BLaER1 treated with 17β-estradiol and CSF1 and Interleukin-3, amounts not matched to agents 10 nM and 100 nM (cell line): ENCODE data around the gene LIPT2.

Source experiments
- H3K27ac ChIP-seq, 11 experiments: shearing (Covaris generic); formaldehyde crosslinking; 2 replicates each; pipeline ENCODE4 v1.8.1; 2022
- H3K27me3 ChIP-seq, 11 experiments: shearing (Covaris generic); formaldehyde crosslinking; 2 replicates each; pipeline ENCODE4 v1.8.1; 2022
- H3K36me3 ChIP-seq, 11 experiments: shearing (Covaris generic); formaldehyde crosslinking; 2 replicates each; pipeline ENCODE4 v1.8.1; 2022
- H3K4me1 ChIP-seq, 10 experiments: shearing (Covaris generic); formaldehyde crosslinking; 2 replicates each; pipeline ENCODE4 v1.8.1; 2022
- H3K4me2 ChIP-seq, 11 experiments: shearing (Covaris generic); formaldehyde crosslinking; 2 replicates each; pipeline ENCODE4 v1.8.1; 2022
- H3K4me3 ChIP-seq, 10 experiments: shearing (Covaris generic); formaldehyde crosslinking; 2 replicates each; pipeline ENCODE4 v1.8.1; 2022
- H3K9ac ChIP-seq, 11 experiments: shearing (Covaris generic); formaldehyde crosslinking; 2 replicates each; pipeline ENCODE4 v1.8.1; 2022
- H3K9me3 ChIP-seq, 11 experiments: shearing (Covaris generic); formaldehyde crosslinking; replicated peaks in 1 of 11; 2 replicates each; pipeline ENCODE4 v1.8.1; 2022
- H4K20me1 ChIP-seq, 11 experiments: shearing (Covaris generic); formaldehyde crosslinking; 2 replicates each; pipeline ENCODE4 v1.8.1; 2022
- Cebpa-rat ChIP-seq, 11 experiments: shearing (Covaris generic); IDR thresholded peaks; 2 replicates each; pipeline ENCODE4 v1.8.1; 2022

Gene LIPT2

GRCh38 chr11:74471037-74471436 is 22.5 kb downstream of the LIPT2 start:
- Histone ChIP-seq H3K4me2 (peak overlapping the region in 4 of 11 experiments; percentile 40 to 68 (median 62); a peak in 2 of 22 replicates), H3K4me3 (no peak overlapping the region), H4K20me1 (no peaks in the 10 kb centered on the region), H3K9ac (no peak overlapping the region), H3K4me1 (peaks cover 8 to 58% (median 29%) of the 10 kb centered on the region in 10 experiments), H3K27me3 (no peaks in the 10 kb centered on the region), H3K27ac (no peak overlapping the region), H3K36me3 (no peaks in the 10 kb centered on the region), H3K9me3 (no peaks in the 10 kb centered on the region)
- TF ChIP-seq Cebpa-rat (IDR thresholded peaks at IDR 0.05), result no peak

DNA sequence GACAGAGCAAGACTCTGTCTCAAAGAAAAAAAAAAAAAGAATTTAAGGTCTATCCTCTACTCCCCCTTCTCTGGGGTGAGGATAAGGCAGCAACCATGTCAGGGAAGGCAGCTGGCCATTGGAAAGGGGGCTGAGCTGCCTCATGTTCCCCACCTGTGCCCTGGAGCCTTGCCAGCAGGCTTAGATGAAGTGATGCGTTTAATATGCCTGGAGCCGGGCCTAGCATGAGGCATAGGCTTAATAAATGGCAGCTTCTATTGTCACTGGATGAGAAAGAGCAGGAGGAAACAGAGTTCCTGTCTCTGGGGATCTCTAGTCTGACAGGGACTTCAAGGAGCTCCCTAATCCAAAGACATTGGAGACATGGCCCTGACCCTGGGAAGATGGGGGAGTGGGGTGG is 23.0 kb downstream of the LIPT2 start:
- H3K9ac ChIP-seq, result no peak overlapping the region
- H3K27me3 ChIP-seq, result no peaks in the 10 kb centered on the region
- no peak for TF ChIP-seq Cebpa-rat (IDR thresholded peaks at IDR 0.05)
- no peak overlapping the region for H3K4me3 ChIP-seq
- no peaks in the 10 kb centered on the region for H3K36me3 ChIP-seq
- H3K27ac ChIP-seq, result no peak overlapping the region
- H3K4me2 ChIP-seq, result peak overlapping the region in 1 of 11 experiments; percentile 7; a peak in 2 of 22 replicates
- H4K20me1 ChIP-seq, result no peaks in the 10 kb centered on the region
- H3K4me1 ChIP-seq, result peaks cover 8 to 55% (median 29%) of the 10 kb centered on the region in 10 experiments
- H3K9me3 ChIP-seq, result no peaks in the 10 kb centered on the region

DNA sequence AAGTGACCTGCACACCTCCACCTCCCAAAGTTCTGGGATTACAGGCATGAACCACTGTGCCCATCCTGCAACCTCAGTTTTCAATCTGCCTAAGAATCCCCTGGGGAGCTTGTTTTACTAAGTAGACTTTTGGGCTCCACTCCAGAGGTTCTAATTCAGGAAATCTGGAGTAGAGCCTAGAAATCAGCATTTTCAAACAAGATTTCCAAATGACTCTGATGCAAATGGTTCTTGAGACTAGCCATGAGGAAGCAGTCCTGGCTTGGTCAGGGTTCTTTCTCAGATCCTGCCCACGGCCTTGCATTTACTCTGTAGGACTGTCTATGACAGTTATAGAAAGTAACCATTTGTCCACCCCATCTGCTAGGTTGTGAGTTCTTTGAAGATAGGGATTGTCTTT is 24.6 kb downstream of the LIPT2 start:
- Histone ChIP-seq H3K9me3 (no peaks in the 10 kb centered on the region), H3K27ac (no peak overlapping the region), H3K4me1 (peaks cover 8 to 58% (median 24%) of the 10 kb centered on the region in 10 experiments), H3K4me2 (peak overlapping the region in 10 of 11 experiments; percentile 21 to 64 (median 38); a peak in 17 of 22 replicates), H3K27me3 (no peaks in the 10 kb centered on the region), H3K9ac (no peak overlapping the region), H3K4me3 (no peak overlapping the region), H3K36me3 (no peaks in the 10 kb centered on the region), H4K20me1 (no peaks in the 10 kb centered on the region)
- no peak for TF ChIP-seq Cebpa-rat (IDR thresholded peaks at IDR 0.05)

DNA sequence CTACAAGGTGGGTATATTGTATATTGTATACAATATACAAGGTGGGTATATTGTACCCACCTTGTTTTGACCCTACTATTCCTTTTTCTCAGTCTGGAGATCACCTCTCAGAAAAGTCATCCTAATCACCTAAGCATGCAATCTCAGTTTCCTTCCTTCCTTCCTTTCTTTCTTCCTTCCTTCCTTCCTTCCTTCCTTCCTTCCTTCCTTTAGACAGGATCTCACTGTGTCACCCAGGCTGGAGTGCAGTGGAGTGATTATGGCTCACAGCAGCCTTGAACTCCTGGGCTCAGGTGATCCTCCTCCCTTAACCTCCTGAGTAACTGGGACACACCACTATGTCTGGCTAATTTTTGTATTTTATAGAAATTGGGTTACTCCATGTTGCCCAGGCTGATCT is 25.0 kb downstream of the LIPT2 start:
- Histone ChIP-seq H3K9ac (no peak overlapping the region), H4K20me1 (no peaks in the 10 kb centered on the region), H3K4me2 (peak overlapping the region in 10 of 11 experiments; percentile 21 to 64 (median 38); a peak in 18 of 22 replicates), H3K4me3 (no peak overlapping the region), H3K4me1 (peaks cover 8 to 58% (median 22%) of the 10 kb centered on the region in 10 experiments), H3K9me3 (no peaks in the 10 kb centered on the region), H3K36me3 (no peaks in the 10 kb centered on the region), H3K27ac (no peak overlapping the region), H3K27me3 (no peaks in the 10 kb centered on the region)
- no peak for TF ChIP-seq Cebpa-rat (IDR thresholded peaks at IDR 0.05)

DNA sequence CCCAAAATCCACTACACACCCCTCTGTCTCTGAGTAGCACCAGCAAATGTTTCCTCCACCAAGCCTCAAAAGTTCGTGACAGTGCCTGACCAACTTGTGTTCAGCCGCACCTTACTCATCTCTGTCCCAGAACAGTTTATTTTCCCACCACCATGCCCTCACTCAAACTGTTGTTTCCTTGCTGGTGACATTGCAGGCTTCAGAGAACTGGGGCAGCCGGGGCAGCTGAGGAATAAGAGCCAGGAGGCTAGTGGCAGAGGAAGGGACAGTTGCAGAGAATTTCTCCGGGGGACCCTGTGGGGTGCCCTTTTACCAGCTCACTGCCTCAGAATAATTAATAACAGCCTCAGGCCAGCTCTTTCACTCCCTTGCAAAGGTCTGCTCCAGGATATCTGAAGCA is 25.5 kb downstream of the LIPT2 start:
- no peaks in the 10 kb centered on the region for H3K36me3 ChIP-seq

GRCh38 chr11:74466916-74467885 is 26.3 kb downstream of the LIPT2 start, which contains the start of gene KCNE3:
Gene KCNE3, minus strand, starts transcription at chr11:74467549. Its CDS starts 9,986 bp downstream, at chr11:74457563.
- H3K4me3 ChIP-seq, result no peak within 1 kb of the TSS
- no peak within 1 kb of the TSS for H3K9ac ChIP-seq
- no peaks in the 10 kb centered on the region for H4K20me1 ChIP-seq
- H3K36me3 ChIP-seq, result no peaks in the 10 kb centered on the region
- no peak for TF ChIP-seq Cebpa-rat (IDR thresholded peaks at IDR 0.05)
- H3K4me1 ChIP-seq, result peaks cover 8 to 58% (median 30%) of the 10 kb centered on the region in 10 experiments
- H3K27ac ChIP-seq, result no peak within 1 kb of the TSS
- peak within 1 kb of the TSS in 6 of 11 experiments; percentile 32 to 64 (median 36); a peak in 10 of 22 replicates for H3K4me2 ChIP-seq
- no peaks in the 10 kb centered on the region for H3K27me3 ChIP-seq
- no peaks in the 10 kb centered on the region for H3K9me3 ChIP-seq

More for the DNA sequence above, 25.5 kb downstream of the LIPT2 start:
- TF ChIP-seq Cebpa-rat (IDR thresholded peaks at IDR 0.05), result no peak
- H3K9ac ChIP-seq, result no peak overlapping the region
- H3K4me3 ChIP-seq, result no peak overlapping the region
- no peak overlapping the region for H3K27ac ChIP-seq
- H3K27me3 ChIP-seq, result no peaks in the 10 kb centered on the region
- H4K20me1 ChIP-seq, result no peaks in the 10 kb centered on the region
- no peaks in the 10 kb centered on the region for H3K9me3 ChIP-seq
- H3K4me2 ChIP-seq, result peak overlapping the region in 6 of 11 experiments; percentile 32 to 64 (median 36); a peak in 8 of 22 replicates
- peaks cover 8 to 58% (median 23%) of the 10 kb centered on the region in 10 experiments for H3K4me1 ChIP-seq

GRCh38 chr11:74465291-74465708 is 28.2 kb downstream of the LIPT2 start:
- H3K4me3 ChIP-seq, result no peak overlapping the region
- TF ChIP-seq Cebpa-rat (IDR thresholded peaks at IDR 0.05), result no peak
- H3K4me2 ChIP-seq, result no peak overlapping the region
- no peaks in the 10 kb centered on the region for H3K9me3 ChIP-seq
- H3K4me1 ChIP-seq, result peaks cover 11 to 61% (median 43%) of the 10 kb centered on the region in 10 experiments
- no peaks in the 10 kb centered on the region for H3K27me3 ChIP-seq
- no peak overlapping the region for H3K27ac ChIP-seq
- H3K36me3 ChIP-seq, result no peaks in the 10 kb centered on the region
- H3K9ac ChIP-seq, result no peak overlapping the region
- no peaks in the 10 kb centered on the region for H4K20me1 ChIP-seq

- H3K4me2 ChIP-seq, result peak overlapping the region in 2 of 11 experiments; percentile 6 to 90; a peak in 2 of 22 replicates
- H3K9me3 ChIP-seq, result no peaks in the 10 kb centered on the region
- no peak overlapping the region for H3K4me3 ChIP-seq
- no peak overlapping the region for H3K27ac ChIP-seq
- no peak overlapping the region for H3K9ac ChIP-seq
- no peak for TF ChIP-seq Cebpa-rat (IDR thresholded peaks at IDR 0.05)
- no peaks in the 10 kb centered on the region for H3K27me3 ChIP-seq
- peaks cover 11 to 67% (median 49%) of the 10 kb centered on the region in 10 experiments for H3K4me1 ChIP-seq
- no peaks in the 10 kb centered on the region for H3K36me3 ChIP-seq
- no peaks in the 10 kb centered on the region for H4K20me1 ChIP-seq
These were observed 28.8 kb downstream of the LIPT2 start for GRCh38 chr11:74464746-74465145.

DNA sequence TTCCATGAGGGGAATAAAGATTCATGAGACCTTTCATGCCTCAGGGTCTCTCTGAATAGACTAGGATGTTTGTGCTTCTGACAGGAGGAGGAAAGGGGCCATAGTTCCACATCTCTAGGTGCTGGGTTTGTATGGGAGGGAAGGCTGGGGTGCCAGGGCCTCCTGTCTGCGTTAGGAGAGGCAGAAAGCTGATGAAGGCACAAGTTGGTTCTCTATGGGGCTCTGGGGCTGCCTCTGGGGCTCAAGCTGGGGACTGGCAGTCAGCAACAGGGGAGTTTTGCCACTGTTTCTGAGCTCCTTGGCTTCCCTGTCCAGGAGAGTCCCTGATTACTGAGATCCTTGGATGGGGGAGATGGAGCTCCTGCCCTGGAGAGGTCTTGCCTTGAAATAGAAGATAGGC is 30.3 kb downstream of the LIPT2 start:
- Histone ChIP-seq H3K9ac (peak overlapping the region in 2 of 11 experiments; percentile 83 to 91; a peak in 3 of 22 replicates), H3K4me2 (peak overlapping the region in 6 of 11 experiments; percentile 78 to 99 (median 90); a peak in 10 of 22 replicates), H3K9me3 (no peaks in the 10 kb centered on the region), H3K4me1 (peaks cover 1 to 73% (median 47%) of the 10 kb centered on the region in 10 experiments; a peak in 19 of 20 replicates), H4K20me1 (peaks cover 0 to 7% (median 0%) of the 10 kb centered on the region in 11 experiments; a peak in 2 of 22 replicates), H3K36me3 (peaks cover 0 to 8% (median 0%) of the 10 kb centered on the region in 11 experiments; a peak in 9 of 22 replicates), H3K4me3 (no peak overlapping the region), H3K27ac (peak overlapping the region in 7 of 11 experiments; percentile 15 to 93 (median 89); a peak in 14 of 22 replicates), H3K27me3 (no peaks in the 10 kb centered on the region)
- TF ChIP-seq Cebpa-rat (IDR thresholded peaks at IDR 0.05), result no peak
